ENCODE data around the gene RC3H1. TPM values are rescaled to one million over a fixed set of nuclear protein-coding genes. Genes with fewer than 3 reads are reported as not detected.

RC3H1 gene
- total and polyA plus RNA-seq, 2 of the 8 experiments (the other 6 are each of a cell fraction or from before 2014, with no cell fraction given), result 7.4 to 32.2 TPM

DNA sequence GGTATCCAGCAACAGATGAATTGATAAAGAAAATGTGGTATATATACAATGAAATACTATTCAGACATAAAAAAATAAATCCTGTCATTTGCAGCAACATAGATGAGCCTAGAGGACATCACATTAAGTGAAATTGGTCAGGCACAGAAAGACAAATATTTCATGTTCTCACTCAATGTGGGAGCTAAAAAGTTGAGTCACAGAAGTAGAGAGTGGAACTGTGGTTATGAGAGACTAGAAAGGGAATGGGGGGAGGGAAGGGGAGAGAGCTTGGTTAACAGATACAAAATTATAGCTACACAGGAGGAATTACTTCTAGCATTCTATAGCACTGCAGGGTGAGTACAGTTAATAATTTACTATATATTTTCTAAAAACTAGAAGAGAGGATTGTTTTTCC lies 68.0 kb downstream of the RC3H1 start:
- H3K9me3 ChIP-seq (ENCODE audit: insufficient read depth in 2 of 2, low read depth in 1 of 2, low read length in 1 of 2), result no peaks in the 10 kb centered on the region
- H4K8ac ChIP-seq (ENCODE audit: extremely low read depth, insufficient read depth, low read length), result no peak overlapping the region
- no peaks in the 10 kb centered on the region for H3K79me1 ChIP-seq (ENCODE audit: low read depth, low read length)
- DNase-seq (ENCODE audit: low read depth in 1 of 2, low spot score in 2 of 2) (no peak), FAIRE-seq (no peak)
- ChIA-PET POLR2A (ENCODE audit: partially characterized antibody) (interaction anchor here (1.4 to 4.0 kb wide), 2 partner anchors 86 to 109 kb away, joined by 3 to 14 read pairs; partner anchors contain the start of genes GAS5 and ZBTB37), CTCF (ENCODE audit: partially characterized antibody) (interaction anchor here (1.1 kb wide), 1 partner anchor 161 kb away, joined by 3 read pairs; no protein-coding TSS in a partner anchor)
- no peak overlapping the region for H3K56ac ChIP-seq (replicated peaks; ENCODE audit: insufficient read length, low read depth, low read length)
- no peak overlapping the region for H3K23ac ChIP-seq (ENCODE audit: insufficient read length)
- no peak overlapping the region for H3K18ac ChIP-seq (ENCODE audit: extremely low read depth, low read length)
- H3K14ac ChIP-seq (ENCODE audit: insufficient read length), result no peak overlapping the region
- H4K20me1 ChIP-seq (replicated peaks in 1 of 2; ENCODE audit: control insufficient read depth in 1 of 2, insufficient read depth in 2 of 2, low read length in 2 of 2), result no peaks in the 10 kb centered on the region
- H2AFZ ChIP-seq (ENCODE audit: low read length), result no peak overlapping the region
- no peak overlapping the region for H2BK5ac ChIP-seq (ENCODE audit: low read depth, low read length)
- no peak overlapping the region for H3K27ac ChIP-seq (ENCODE audit: low read depth, low read length)
- H4K5ac ChIP-seq (ENCODE audit: insufficient read length, low read depth, low read length), result no peak overlapping the region
- H2BK20ac ChIP-seq (ENCODE audit: low read length), result no peak overlapping the region
- no peaks in the 10 kb centered on the region for H3K79me2 ChIP-seq (ENCODE audit: control insufficient read depth in 1 of 2, insufficient read depth in 2 of 2, low read length in 2 of 2)
- H3K9ac ChIP-seq (replicated peaks in 1 of 4; ENCODE audit: extremely low read depth in 1 of 4, low read depth in 3 of 4, low read length in 3 of 4), result no peak overlapping the region
- no peak overlapping the region for H3K4me3 ChIP-seq (ENCODE audit: extremely low read depth in 1 of 4, insufficient read depth in 2 of 4, low read depth in 3 of 4, low read length in 4 of 4)
- H2BK12ac ChIP-seq (ENCODE audit: low read depth, low read length), result no peak overlapping the region
- H2BK15ac ChIP-seq (ENCODE audit: low read length), result no peak overlapping the region
- no peaks in the 10 kb centered on the region for H3K4me1 ChIP-seq (replicated peaks in 1 of 4; ENCODE audit: control insufficient read depth in 3 of 4, insufficient read depth in 4 of 4, low read length in 3 of 4)
- no peak overlapping the region for H3K4ac ChIP-seq (replicated peaks; ENCODE audit: insufficient read length, low read depth, low read length)
- no peak overlapping the region for H3K4me2 ChIP-seq (ENCODE audit: insufficient read depth in 1 of 2, low read depth in 2 of 2, low read length in 2 of 2)
- no peaks in the 10 kb centered on the region for H3K23me2 ChIP-seq (ENCODE audit: low read depth, low read length)
- peaks cover 0 to 53% (median 16%) of the 10 kb centered on the region in 4 experiments; a peak in 3 of 8 replicates for H3K36me3 ChIP-seq (ENCODE audit: control insufficient read depth in 2 of 4, insufficient read depth in 4 of 4, low read length in 3 of 4)
- H3K27me3 ChIP-seq (replicated peaks in 1 of 4; ENCODE audit: control insufficient read depth in 3 of 4, extremely low read depth in 1 of 4, insufficient read depth in 3 of 4, low read length in 3 of 4), result no peaks in the 10 kb centered on the region
- H2AK5ac ChIP-seq (ENCODE audit: low read depth, low read length), result no peak overlapping the region
- no peak overlapping the region for H2BK120ac ChIP-seq (replicated peaks; ENCODE audit: low read depth, low read length)
- H4K91ac ChIP-seq (replicated peaks; ENCODE audit: insufficient read length, low read length), result no peak overlapping the region
- no peak for TF ChIP-seq RNF2 (IDR thresholded peaks at IDR 0.05; ENCODE audit: borderline replicate concordance, low read depth, low read length, missing control alignments, poor library complexity, severe bottlenecking)

Data from H1 (cell line).